ENCODE data around the gene NFIX. TPM values are rescaled to one million over a fixed set of nuclear protein-coding genes. Genes with fewer than 3 reads are reported as not detected.

The NFIX gene
- total RNA-seq, 1 experiment from 2014 or later: 69.7 TPM

DNA sequence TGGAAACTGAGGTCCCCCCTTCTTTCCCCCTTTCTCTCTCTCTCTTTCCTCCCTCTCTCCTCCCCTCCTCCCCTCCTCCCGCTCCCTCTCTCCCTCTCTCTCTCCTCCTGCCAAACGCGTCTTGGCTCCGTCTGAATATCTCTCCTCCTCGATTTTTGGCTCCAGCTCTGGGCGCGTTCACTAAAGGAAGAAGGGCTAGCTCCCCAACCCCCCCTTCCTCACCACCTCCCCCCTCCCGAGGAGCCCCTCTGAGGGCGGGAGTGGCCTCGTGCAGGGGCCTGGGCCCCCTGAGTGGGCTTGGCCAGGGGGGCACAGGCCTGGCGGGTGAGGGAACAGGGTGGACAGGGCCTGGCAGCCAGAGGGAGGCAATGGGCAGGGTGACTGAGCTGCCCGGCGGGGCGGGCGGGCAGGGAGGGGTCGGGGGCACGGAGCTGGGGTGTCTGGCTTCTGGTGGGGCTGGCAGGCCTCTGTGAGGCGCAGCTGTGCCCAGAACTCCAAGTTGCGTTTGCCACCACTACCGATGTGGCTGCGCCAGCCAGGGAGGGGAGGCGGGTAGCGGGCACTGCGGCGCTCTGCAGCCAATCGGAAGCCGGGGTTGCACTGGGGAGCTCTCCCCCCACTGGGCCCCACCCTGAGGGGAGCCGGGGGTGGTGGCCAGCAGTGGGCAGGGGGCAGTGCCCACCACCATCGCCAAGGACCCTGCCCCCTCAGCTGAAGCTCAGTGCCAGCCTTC is 7.1 kb downstream of the NFIX start:
- DNase-seq (ENCODE audit: low spot score): no peak
- CTCF ChIA-PET: no interaction called here
- Histone ChIP-seq H3K9me3 (ENCODE audit: low read depth, low read length, poor library complexity, severe bottlenecking) (no peaks in the 10 kb centered on the region), H3K27me3 (replicated peaks; ENCODE audit: insufficient read depth, low read depth, low read length, poor library complexity) (no peaks in the 10 kb centered on the region), H3K4me3 (ENCODE audit: low read depth, low read length, poor library complexity, severe bottlenecking) (no peak overlapping the region), H3K27ac (ENCODE audit: low read depth, low read length, poor library complexity, severe bottlenecking) (peak overlapping the region; percentile 42), H3K36me3 (ENCODE audit: insufficient read depth, low read length, poor library complexity, severe bottlenecking) (no peaks in the 10 kb centered on the region), H3K4me1 (ENCODE audit: insufficient read depth, low read length, poor library complexity, severe bottlenecking) (no peaks in the 10 kb centered on the region)
- POLR2A ChIA-PET (ENCODE audit: low non-redundant PET): no interaction called here
- intact Hi-C loops (cut with micrococcal nuclease; ENCODE audit: unreplicated experiment): no loop called here
- no TSS peak for BruUV-seq (replicated peaks)
- TF ChIP-seq EZH2 (IDR thresholded peaks at IDR 0.05; ENCODE audit: borderline replicate concordance, low read depth, low read length, poor library complexity, severe bottlenecking): no peak
- TF ChIP-seq, protein P1, sequence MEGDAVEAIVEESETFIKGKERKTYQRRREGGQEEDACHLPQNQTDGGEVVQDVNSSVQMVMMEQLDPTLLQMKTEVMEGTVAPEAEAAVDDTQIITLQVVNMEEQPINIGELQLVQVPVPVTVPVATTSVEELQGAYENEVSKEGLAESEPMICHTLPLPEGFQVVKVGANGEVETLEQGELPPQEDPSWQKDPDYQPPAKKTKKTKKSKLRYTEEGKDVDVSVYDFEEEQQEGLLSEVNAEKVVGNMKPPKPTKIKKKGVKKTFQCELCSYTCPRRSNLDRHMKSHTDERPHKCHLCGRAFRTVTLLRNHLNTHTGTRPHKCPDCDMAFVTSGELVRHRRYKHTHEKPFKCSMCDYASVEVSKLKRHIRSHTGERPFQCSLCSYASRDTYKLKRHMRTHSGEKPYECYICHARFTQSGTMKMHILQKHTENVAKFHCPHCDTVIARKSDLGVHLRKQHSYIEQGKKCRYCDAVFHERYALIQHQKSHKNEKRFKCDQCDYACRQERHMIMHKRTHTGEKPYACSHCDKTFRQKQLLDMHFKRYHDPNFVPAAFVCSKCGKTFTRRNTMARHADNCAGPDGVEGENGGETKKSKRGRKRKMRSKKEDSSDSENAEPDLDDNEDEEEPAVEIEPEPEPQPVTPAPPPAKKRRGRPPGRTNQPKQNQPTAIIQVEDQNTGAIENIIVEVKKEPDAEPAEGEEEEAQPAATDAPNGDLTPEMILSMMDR (conservative IDR thresholded peaks at IDR 0.05; ENCODE audit: low read depth, low read length): no peak

DNA sequence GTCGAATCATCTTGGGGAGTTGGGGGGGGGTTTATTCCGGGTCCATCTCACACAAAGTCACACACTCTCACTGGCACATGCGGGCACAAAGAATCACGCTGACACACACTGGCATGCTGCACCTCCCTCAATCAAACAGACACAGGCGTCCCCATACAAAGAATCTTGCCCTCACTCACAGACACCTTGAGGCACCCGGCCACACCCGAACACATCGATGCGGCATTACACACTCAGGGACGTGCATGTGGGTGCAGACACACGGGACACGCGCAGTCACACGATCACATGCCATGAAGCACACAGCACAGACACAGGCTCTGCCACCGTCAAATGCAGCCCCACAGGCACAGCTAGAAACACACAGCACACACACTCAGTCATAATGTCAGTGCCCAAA is 7.8 kb downstream of the NFIX start:
- Histone ChIP-seq H3K36me3 (ENCODE audit: insufficient read depth, low read length, poor library complexity, severe bottlenecking) (no peaks in the 10 kb centered on the region), H3K4me1 (ENCODE audit: insufficient read depth, low read length, poor library complexity, severe bottlenecking) (no peaks in the 10 kb centered on the region), H3K9me3 (ENCODE audit: low read depth, low read length, poor library complexity, severe bottlenecking) (no peaks in the 10 kb centered on the region), H3K27me3 (replicated peaks; ENCODE audit: insufficient read depth, low read depth, low read length, poor library complexity) (no peaks in the 10 kb centered on the region), H3K4me3 (ENCODE audit: low read depth, low read length, poor library complexity, severe bottlenecking) (no peak overlapping the region), H3K27ac (ENCODE audit: low read depth, low read length, poor library complexity, severe bottlenecking) (no peak overlapping the region)
- BruUV-seq (replicated peaks): no TSS peak
- POLR2A ChIA-PET (ENCODE audit: low non-redundant PET): no interaction called here
- intact Hi-C loops (cut with micrococcal nuclease; ENCODE audit: unreplicated experiment): no loop called here
- TF ChIP-seq, protein P1 (conservative IDR thresholded peaks at IDR 0.05; ENCODE audit: low read depth, low read length): no peak
- TF ChIP-seq EZH2 (IDR thresholded peaks at IDR 0.05; ENCODE audit: borderline replicate concordance, low read depth, low read length, poor library complexity, severe bottlenecking): no peak
- no peak for DNase-seq (ENCODE audit: low spot score)
- CTCF ChIA-PET: no interaction called here

GRCh38 chr19:13004273-13004672 is 9.0 kb downstream of the NFIX start:
- H3K27me3 ChIP-seq (replicated peaks; ENCODE audit: insufficient read depth, low read depth, low read length, poor library complexity): no peaks in the 10 kb centered on the region
- intact Hi-C loops (cut with micrococcal nuclease; ENCODE audit: unreplicated experiment): no loop called here
- H3K4me3 ChIP-seq (ENCODE audit: low read depth, low read length, poor library complexity, severe bottlenecking): no peak overlapping the region
- no TSS peak for BruUV-seq (replicated peaks)
- no peaks in the 10 kb centered on the region for H3K36me3 ChIP-seq (ENCODE audit: insufficient read depth, low read length, poor library complexity, severe bottlenecking)
- no peak for DNase-seq (ENCODE audit: low spot score)
- H3K9me3 ChIP-seq (ENCODE audit: low read depth, low read length, poor library complexity, severe bottlenecking): no peaks in the 10 kb centered on the region
- no peak overlapping the region for H3K27ac ChIP-seq (ENCODE audit: low read depth, low read length, poor library complexity, severe bottlenecking)
- POLR2A ChIA-PET (ENCODE audit: low non-redundant PET): no interaction called here
- H3K4me1 ChIP-seq (ENCODE audit: insufficient read depth, low read length, poor library complexity, severe bottlenecking): no peaks in the 10 kb centered on the region
- CTCF ChIA-PET: no interaction called here
- TF ChIP-seq, protein P1 (conservative IDR thresholded peaks at IDR 0.05; ENCODE audit: low read depth, low read length): no peak
- TF ChIP-seq EZH2 (IDR thresholded peaks at IDR 0.05; ENCODE audit: borderline replicate concordance, low read depth, low read length, poor library complexity, severe bottlenecking): no peak

Data from A673 (cell line).